Limb (tissue), 2 donors: ENCODE results near the gene SPRYD3.
"Not testable (repeated sequence)": the region's sequence is repeated elsewhere in the genome, so short reads cannot be mapped to it uniquely, and the experiment has no call there.

Experiments used
- DNase-seq, 2 donors: peaks; one replicate each; pipeline ENCODE4 v3.0.0-alpha.2; 2016; ENCODE audit errors: extremely low spot score in 2 of 2

SPRYD3 gene

DNA sequence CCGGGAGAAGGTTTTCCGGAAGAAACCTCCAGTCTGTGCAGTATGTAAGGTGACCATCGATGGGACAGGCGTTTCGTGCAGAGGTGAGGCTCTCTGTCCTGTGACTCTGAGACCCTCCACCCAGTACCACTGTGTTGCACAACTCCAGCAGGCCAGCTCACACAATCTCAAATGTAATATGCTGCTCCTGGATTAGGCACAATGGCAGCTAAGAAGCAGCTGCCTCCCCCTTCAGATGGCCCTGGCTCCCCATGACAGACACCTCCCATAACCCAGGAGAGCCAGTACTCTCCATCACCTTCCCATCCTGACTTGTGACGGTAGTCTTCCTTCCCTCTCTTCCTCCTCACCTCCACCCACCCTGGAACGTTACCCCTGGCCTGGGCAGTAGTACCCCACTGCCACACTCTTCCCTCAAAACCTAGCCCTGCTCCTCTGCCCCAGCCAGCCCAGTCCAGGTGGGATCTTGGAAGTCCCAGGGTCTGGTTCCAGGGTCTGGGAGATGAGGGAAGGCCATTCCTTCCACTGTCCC lies 27.2 kb downstream of the SPRYD3 start:
- DNase-seq: peak in 1 of 2 donors; percentile 37

DNA sequence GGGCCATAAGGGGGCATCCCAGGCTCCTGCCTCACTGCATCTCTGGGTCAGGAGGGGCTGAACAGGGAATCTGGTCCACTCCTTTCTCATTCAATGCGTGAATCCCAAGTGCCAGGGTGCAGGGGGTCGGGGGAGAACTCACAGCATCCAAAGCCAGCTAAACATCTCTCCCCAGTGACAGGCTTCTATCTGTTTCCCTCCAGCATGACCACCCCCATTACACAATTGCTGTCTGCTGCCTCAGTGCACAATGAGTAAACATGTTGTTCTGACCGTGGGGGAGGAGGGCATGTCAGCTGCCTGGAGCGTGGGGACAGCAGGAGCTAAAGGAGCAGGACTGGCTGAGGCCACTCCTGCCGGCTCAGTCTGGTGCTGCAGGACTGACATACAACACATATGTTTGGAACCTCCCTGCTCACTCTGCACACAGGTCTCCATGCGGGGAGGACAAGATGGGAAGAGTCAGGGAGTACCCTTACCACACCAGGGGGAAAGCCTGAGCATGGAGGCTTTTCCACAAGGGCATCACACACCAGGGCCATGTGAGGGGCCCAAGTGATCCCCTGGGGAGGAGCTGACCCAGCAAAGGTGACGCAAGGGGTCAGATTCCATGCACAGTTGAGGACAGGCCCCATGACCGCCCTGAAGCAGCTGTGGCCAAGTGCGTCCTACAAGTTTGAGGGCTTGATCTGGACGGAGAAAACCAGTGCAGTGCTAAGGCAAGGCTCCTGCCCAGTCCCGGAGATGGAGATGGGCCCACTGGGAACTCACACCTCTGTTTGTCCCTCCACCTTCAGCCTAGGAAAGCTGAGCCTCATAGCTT lies 27.9 kb downstream of the SPRYD3 start:
- DNase-seq: peak in 1 of 2 donors; percentile 45

DNA sequence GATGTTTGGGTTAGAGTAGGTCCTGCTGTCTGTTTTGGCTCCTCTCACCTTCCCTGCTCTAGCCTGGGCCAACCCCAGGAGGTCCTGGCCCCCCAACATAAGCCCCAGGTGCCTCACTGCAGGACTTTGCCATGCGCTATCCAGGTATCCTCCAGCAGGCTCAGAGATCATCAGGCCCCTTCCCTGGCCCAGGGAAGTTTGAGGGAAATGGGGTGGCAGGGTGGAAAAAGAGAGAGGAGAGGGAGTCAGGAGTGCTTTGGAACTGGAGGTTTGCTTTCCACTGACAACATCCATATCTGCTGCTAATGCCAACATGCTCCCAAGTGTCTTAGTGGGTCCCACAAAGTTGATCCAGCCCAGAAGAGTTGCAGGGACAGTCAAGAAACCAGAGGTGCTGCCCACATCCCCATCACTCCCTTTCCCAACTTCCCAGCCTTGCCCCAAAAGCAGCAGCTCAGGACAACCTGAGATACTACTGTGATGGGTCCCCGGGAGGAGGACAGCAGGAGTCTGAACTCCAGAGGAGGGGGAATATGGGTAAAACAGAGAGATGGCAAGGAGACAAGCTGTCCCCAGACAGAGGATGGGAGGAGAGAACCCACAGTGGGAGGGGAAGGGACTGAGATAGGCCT lies 28.6 kb downstream of the SPRYD3 start:
- DNase-seq: no peak

GRCh38 chr12:53049571-53050318 lies 29.4 kb downstream of the SPRYD3 start, which contains the start of gene TNS2:
TSS of gene TNS2 (plus strand) at chr12:53050065. CDS start at chr12:53050186, 121 bp downstream.
- DNase-seq: peak; percentile 51 to 74

DNA sequence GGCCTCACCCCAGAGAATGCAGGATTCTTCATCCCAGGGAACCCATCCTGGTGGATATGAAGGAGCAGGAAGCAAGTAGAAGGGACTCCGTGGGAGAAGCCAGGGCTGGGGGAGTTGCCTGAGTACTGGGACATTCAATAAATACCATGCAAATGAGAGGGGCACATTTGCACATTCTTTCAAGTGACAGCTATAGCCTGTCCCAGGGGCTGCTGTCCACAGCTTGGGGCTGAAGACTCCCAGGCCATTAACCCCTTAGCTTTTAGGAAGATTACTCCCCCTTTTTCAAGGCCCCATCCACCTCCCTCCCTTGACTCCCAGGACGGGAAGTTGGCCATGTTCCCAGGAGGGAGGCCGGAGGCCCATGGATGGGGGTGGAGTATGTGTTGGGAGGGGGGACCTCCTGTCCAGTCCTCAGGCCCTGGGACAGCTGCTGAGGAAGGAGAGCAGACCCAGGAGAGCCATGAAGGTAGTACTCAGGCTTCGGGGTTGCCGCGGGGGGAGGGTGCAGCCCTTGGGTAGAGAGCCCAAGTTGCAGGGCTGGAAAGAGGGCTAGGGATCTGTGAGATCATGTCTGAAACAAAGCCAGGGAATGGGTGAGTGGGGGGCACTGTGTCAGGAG lies 30.3 kb downstream of the SPRYD3 start:
- peak; percentile 39 to 78 for DNase-seq

GRCh38 chr12:53048033-53048779 lies 31.0 kb downstream of the SPRYD3 start:
- DNase-seq: peak in 1 of 2 donors; percentile 78

- peak; percentile 89 to 93 for DNase-seq
These were observed 31.8 kb downstream of the SPRYD3 start for GRCh38 chr12:53047221-53048032.

- peak in 1 of 2 donors; percentile 82 for DNase-seq
These were observed 32.5 kb downstream of the SPRYD3 start for GRCh38 chr12:53046655-53047220.

DNA sequence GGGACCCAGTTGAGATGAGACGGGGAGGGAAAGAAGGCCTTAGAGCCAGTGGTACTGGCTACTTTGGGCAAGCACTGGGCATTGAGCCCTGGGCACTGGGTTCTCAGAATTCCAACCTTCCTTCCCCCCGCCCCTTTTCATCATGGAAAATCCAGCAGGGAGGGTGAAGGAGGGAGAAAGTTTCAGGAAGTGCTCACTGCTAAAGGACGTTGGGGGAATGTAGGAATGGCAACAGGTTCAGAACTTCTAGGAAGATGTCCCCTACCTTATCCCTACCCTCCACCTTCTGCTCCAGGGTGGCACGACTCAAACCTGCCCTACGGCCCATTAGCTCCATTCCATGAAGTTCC lies 33.5 kb downstream of the SPRYD3 start:
- peak in 1 of 2 donors; percentile 66 for DNase-seq

- DNase-seq: no peak
These were observed 34.1 kb downstream of the SPRYD3 start for GRCh38 chr12:53044896-53045695.

DNA sequence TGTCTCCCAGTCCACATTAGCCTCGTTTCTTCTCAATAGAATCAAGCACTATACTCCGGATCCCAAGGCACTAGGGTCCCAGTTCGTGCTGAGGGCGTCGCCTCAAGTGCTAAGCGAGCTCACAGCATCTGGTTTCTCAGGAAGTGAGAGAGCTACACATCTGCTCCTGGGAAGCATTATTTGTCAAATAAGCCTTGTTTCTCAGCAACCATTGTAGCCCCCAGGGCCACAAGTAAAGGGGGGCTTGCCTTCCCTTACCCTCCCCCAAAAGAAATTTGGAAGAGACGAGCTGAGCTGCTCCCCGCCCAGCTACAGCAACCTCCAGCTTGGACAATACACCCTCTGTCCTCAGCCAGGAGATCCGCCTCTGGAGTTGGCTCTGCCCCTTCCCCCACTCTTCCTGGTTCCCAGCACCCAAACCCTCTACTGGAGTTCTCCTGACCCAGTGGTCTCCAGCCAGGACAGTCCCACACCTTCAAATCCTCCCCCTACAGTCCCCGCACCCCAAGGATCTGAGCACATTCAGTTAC lies 35.1 kb downstream of the SPRYD3 start:
- peak; percentile 51 to 76 for DNase-seq

GRCh38 chr12:53042607-53043454 lies 36.4 kb downstream of the SPRYD3 start:
- DNase-seq: no peak

- DNase-seq: no peak
These were observed 39.3 kb downstream of the SPRYD3 start for GRCh38 chr12:53039851-53040250.

DNA sequence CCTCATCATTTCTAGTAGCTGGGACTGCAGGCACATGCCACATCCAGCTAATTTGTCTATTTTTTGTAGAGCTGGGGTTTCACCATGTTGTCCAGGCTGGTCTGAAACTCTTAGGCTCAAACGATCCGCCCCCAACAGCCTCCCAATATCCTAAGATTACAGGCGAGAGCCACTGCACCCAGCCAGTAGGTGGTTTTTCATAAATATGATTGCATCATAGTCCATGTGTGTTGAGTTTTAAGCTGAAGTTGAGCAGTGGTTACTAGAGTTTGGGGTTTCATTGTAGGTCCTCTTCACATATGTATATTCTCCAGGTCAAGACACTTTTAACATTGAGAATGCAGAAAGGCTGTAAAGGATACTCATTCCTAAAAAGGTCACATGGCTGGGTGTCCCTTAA lies 42.4 kb downstream of the SPRYD3 start:
- DNase-seq: no peak

- DNase-seq: no peak
These were observed 44.7 kb downstream of the SPRYD3 start for GRCh38 chr12:53034459-53034858.

DNA sequence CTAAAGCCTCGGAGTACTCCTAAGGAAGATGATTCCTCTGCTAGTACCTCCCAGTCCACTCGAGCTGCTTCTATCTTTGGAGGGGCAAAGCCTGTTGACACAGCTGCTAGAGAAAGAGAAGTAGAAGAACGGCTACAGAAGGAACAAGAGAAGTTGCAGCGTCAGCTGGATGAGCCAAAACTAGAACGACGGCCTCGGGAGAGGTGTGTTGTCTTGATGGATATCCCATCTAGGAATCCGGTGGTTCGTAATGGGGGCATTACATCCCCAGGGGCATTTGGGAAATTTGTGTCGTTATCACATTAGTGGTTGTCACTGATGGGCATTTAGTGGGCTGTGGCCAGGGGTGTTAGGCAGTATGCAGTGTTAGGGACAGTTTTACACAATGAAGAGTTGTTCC lies 45.4 kb downstream of the SPRYD3 start:
- DNase-seq: not testable (repeated sequence)

GRCh38 chr12:53031616-53032015 lies 47.6 kb downstream of the SPRYD3 start:
- no peak for DNase-seq
